ENCODE measurements around the gene FCHSD2.

DNA sequence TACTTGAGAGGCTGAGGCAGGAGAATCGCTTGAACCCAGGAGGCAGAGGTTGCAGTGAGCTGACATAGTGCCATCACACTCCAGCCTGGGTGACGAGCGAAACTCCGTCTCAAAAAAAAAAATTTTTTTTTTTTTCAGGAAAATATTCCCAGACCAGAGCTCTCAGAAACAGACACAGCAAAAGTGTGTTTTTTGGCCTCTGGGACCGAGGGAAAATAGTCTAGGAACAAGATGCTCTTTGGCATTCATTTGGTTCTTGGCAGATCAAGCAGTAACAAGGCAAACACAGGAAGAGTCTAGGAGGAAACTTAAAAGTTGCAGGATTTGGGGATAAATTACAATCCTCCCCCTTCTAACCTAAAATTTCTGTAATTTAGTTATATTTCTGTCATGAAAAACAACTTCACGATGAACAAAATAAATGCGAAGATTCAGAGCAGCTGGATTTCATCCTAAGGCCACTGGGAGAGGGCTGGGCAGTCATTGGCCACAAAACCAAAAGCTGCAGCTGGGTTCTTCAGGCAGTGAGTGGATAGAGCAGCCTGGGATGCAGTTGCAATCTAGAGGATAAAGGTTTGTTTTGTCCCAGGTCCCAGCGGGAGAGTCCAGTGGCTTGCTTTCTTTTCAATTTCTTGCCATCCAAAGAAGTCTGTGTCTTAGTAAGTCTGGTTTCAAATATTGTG is 308.2 kb downstream of the FCHSD2 start:
- TF ChIP-seq, protein P1, sequence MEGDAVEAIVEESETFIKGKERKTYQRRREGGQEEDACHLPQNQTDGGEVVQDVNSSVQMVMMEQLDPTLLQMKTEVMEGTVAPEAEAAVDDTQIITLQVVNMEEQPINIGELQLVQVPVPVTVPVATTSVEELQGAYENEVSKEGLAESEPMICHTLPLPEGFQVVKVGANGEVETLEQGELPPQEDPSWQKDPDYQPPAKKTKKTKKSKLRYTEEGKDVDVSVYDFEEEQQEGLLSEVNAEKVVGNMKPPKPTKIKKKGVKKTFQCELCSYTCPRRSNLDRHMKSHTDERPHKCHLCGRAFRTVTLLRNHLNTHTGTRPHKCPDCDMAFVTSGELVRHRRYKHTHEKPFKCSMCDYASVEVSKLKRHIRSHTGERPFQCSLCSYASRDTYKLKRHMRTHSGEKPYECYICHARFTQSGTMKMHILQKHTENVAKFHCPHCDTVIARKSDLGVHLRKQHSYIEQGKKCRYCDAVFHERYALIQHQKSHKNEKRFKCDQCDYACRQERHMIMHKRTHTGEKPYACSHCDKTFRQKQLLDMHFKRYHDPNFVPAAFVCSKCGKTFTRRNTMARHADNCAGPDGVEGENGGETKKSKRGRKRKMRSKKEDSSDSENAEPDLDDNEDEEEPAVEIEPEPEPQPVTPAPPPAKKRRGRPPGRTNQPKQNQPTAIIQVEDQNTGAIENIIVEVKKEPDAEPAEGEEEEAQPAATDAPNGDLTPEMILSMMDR (IDR thresholded peaks at IDR 0.05) = no peak
- no peak for TF ChIP-seq POLR2A (IDR thresholded peaks at IDR 0.05)

All from lower leg skin (tissue), 3 donors.